ENCODE results near the gene TMEM82.

TMEM82 gene

GRCh38 chr1:15775706-15776105 lies 33.4 kb downstream of the TMEM82 start:
- Histone ChIP-seq H3K9me3 (ENCODE audit: control insufficient read depth, insufficient read depth, low read depth, low read length) (no peaks in the 10 kb centered on the region), H3K27ac (ENCODE audit: extremely low read depth, low read depth, low read length) (no peak overlapping the region), H3K36me3 (ENCODE audit: control insufficient read depth in 2 of 2, insufficient read depth in 1 of 2, low read length in 2 of 2) (peaks cover 0 to 76% of the 10 kb centered on the region in 2 experiments; a peak in 2 of 3 replicates), H3K4me1 (ENCODE audit: control insufficient read depth, insufficient read depth, low read length) (no peaks in the 10 kb centered on the region), H3K4me3 (ENCODE audit: low read depth, low read length) (no peak overlapping the region)
- ChIA-PET POLR2A (no interaction called here), CTCF (no interaction called here)
- TF ChIP-seq SP3 (tag by site-specific recombination; IDR thresholded peaks at IDR 0.05) (no peak), ZNF521 (tag by site-specific recombination; IDR thresholded peaks at IDR 0.05) (no peak)

GRCh38 chr1:15777909-15778707 lies 35.8 kb downstream of the TMEM82 start:
- ChIA-PET POLR2A (no interaction called here), CTCF (interaction anchor here (0.8 to 3.1 kb wide), 3 partner anchors 14 to 70 kb away, joined by 3 to 14 read pairs (median 3); partner anchors contain the start of gene SPEN)
- Histone ChIP-seq H3K36me3 (ENCODE audit: control insufficient read depth in 2 of 2, insufficient read depth in 1 of 2, low read length in 2 of 2) (peaks cover 0 to 72% of the 10 kb centered on the region in 2 experiments; a peak in 2 of 3 replicates), H3K9me3 (ENCODE audit: control insufficient read depth, insufficient read depth, low read depth, low read length) (no peaks in the 10 kb centered on the region), H3K27ac (ENCODE audit: extremely low read depth, low read depth, low read length) (no peak overlapping the region), H3K4me1 (ENCODE audit: control insufficient read depth, insufficient read depth, low read length) (no peaks in the 10 kb centered on the region), H3K4me3 (ENCODE audit: low read depth, low read length) (no peak overlapping the region)
- TF ChIP-seq ZNF707 (tag by site-specific recombination; IDR thresholded peaks at IDR 0.05) (no peak), ZFP3 (tag by site-specific recombination; IDR thresholded peaks at IDR 0.05; ENCODE audit: low read depth) (peak; percentile 86), EGR2 (tag by site-specific recombination; IDR thresholded peaks at IDR 0.05; ENCODE audit: low read depth) (0 out of 2 replicates have a peak, but pooled peaks have one; percentile 15), ZNF404 (tag by site-specific recombination; IDR thresholded peaks at IDR 0.05) (no peak), GLIS1 (tag by site-specific recombination; IDR thresholded peaks at IDR 0.05) (no peak), FEZF1 (tag by site-specific recombination; IDR thresholded peaks at IDR 0.05) (no peak)
- TF ChIP-seq, protein P1, sequence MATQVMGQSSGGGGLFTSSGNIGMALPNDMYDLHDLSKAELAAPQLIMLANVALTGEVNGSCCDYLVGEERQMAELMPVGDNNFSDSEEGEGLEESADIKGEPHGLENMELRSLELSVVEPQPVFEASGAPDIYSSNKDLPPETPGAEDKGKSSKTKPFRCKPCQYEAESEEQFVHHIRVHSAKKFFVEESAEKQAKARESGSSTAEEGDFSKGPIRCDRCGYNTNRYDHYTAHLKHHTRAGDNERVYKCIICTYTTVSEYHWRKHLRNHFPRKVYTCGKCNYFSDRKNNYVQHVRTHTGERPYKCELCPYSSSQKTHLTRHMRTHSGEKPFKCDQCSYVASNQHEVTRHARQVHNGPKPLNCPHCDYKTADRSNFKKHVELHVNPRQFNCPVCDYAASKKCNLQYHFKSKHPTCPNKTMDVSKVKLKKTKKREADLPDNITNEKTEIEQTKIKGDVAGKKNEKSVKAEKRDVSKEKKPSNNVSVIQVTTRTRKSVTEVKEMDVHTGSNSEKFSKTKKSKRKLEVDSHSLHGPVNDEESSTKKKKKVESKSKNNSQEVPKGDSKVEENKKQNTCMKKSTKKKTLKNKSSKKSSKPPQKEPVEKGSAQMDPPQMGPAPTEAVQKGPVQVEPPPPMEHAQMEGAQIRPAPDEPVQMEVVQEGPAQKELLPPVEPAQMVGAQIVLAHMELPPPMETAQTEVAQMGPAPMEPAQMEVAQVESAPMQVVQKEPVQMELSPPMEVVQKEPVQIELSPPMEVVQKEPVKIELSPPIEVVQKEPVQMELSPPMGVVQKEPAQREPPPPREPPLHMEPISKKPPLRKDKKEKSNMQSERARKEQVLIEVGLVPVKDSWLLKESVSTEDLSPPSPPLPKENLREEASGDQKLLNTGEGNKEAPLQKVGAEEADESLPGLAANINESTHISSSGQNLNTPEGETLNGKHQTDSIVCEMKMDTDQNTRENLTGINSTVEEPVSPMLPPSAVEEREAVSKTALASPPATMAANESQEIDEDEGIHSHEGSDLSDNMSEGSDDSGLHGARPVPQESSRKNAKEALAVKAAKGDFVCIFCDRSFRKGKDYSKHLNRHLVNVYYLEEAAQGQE (tag by site-specific recombination; IDR thresholded peaks at IDR 0.05), result peak; percentile 73
- TF ChIP-seq, protein P2, sequence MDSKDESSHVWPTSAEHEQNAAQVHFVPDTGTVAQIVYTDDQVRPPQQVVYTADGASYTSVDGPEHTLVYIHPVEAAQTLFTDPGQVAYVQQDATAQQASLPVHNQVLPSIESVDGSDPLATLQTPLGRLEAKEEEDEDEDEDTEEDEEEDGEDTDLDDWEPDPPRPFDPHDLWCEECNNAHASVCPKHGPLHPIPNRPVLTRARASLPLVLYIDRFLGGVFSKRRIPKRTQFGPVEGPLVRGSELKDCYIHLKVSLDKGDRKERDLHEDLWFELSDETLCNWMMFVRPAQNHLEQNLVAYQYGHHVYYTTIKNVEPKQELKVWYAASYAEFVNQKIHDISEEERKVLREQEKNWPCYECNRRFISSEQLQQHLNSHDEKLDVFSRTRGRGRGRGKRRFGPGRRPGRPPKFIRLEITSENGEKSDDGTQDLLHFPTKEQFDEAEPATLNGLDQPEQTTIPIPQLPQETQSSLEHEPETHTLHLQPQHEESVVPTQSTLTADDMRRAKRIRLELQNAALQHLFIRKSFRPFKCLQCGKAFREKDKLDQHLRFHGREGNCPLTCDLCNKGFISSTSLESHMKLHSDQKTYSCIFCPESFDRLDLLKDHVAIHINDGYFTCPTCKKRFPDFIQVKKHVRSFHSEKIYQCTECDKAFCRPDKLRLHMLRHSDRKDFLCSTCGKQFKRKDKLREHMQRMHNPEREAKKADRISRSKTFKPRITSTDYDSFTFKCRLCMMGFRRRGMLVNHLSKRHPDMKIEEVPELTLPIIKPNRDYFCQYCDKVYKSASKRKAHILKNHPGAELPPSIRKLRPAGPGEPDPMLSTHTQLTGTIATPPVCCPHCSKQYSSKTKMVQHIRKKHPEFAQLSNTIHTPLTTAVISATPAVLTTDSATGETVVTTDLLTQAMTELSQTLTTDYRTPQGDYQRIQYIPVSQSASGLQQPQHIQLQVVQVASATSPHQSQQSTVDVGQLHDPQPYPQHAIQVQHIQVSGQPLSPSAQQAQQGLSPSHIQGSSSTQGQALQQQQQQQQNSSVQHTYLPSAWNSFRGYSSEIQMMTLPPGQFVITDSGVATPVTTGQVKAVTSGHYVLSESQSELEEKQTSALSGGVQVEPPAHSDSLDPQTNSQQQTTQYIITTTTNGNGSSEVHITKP (tag by site-specific recombination; IDR thresholded peaks at IDR 0.05), result peak; percentile 30

- H3K9me3 ChIP-seq (ENCODE audit: control insufficient read depth, insufficient read depth, low read depth, low read length), result no peaks in the 10 kb centered on the region
- POLR2A ChIA-PET, result no interaction called here
- peaks cover 0 to 59% of the 10 kb centered on the region in 2 experiments; a peak in 2 of 3 replicates for H3K36me3 ChIP-seq (ENCODE audit: control insufficient read depth in 2 of 2, insufficient read depth in 1 of 2, low read length in 2 of 2)
- no peak overlapping the region for H3K4me3 ChIP-seq (ENCODE audit: low read depth, low read length)
- H3K27ac ChIP-seq (ENCODE audit: extremely low read depth, low read depth, low read length), result no peak overlapping the region
- H3K4me1 ChIP-seq (ENCODE audit: control insufficient read depth, insufficient read depth, low read length), result no peaks in the 10 kb centered on the region
- CTCF ChIA-PET, result interaction anchor here (0.6 kb wide), 1 partner anchor 21 kb away, joined by 4 read pairs; no protein-coding TSS in a partner anchor
- TF ChIP-seq, protein P3, sequence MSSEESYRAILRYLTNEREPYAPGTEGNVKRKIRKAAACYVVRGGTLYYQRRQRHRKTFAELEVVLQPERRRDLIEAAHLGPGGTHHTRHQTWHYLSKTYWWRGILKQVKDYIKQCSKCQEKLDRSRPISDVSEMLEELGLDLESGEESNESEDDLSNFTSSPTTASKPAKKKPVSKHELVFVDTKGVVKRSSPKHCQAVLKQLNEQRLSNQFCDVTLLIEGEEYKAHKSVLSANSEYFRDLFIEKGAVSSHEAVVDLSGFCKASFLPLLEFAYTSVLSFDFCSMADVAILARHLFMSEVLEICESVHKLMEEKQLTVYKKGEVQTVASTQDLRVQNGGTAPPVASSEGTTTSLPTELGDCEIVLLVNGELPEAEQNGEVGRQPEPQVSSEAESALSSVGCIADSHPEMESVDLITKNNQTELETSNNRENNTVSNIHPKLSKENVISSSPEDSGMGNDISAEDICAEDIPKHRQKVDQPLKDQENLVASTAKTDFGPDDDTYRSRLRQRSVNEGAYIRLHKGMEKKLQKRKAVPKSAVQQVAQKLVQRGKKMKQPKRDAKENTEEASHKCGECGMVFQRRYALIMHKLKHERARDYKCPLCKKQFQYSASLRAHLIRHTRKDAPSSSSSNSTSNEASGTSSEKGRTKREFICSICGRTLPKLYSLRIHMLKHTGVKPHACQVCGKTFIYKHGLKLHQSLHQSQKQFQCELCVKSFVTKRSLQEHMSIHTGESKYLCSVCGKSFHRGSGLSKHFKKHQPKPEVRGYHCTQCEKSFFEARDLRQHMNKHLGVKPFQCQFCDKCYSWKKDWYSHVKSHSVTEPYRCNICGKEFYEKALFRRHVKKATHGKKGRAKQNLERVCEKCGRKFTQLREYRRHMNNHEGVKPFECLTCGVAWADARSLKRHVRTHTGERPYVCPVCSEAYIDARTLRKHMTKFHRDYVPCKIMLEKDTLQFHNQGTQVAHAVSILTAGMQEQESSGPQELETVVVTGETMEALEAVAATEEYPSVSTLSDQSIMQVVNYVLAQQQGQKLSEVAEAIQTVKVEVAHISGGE (tag by site-specific recombination; conservative IDR thresholded peaks at IDR 0.05; ENCODE audit: low read depth), result no peak
- no peak for TF ChIP-seq ZBTB20 (tag by site-specific recombination; IDR thresholded peaks at IDR 0.05)
- TF ChIP-seq, protein P4, sequence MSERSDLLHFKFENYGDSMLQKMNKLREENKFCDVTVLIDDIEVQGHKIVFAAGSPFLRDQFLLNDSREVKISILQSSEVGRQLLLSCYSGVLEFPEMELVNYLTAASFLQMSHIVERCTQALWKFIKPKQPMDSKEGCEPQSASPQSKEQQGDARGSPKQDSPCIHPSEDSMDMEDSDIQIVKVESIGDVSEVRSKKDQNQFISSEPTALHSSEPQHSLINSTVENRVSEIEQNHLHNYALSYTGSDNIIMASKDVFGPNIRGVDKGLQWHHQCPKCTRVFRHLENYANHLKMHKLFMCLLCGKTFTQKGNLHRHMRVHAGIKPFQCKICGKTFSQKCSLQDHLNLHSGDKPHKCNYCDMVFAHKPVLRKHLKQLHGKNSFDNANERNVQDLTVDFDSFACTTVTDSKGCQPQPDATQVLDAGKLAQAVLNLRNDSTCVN (tag by site-specific recombination; optimal IDR thresholded peaks at IDR 0.05), result no peak
- TF ChIP-seq, protein P5, sequence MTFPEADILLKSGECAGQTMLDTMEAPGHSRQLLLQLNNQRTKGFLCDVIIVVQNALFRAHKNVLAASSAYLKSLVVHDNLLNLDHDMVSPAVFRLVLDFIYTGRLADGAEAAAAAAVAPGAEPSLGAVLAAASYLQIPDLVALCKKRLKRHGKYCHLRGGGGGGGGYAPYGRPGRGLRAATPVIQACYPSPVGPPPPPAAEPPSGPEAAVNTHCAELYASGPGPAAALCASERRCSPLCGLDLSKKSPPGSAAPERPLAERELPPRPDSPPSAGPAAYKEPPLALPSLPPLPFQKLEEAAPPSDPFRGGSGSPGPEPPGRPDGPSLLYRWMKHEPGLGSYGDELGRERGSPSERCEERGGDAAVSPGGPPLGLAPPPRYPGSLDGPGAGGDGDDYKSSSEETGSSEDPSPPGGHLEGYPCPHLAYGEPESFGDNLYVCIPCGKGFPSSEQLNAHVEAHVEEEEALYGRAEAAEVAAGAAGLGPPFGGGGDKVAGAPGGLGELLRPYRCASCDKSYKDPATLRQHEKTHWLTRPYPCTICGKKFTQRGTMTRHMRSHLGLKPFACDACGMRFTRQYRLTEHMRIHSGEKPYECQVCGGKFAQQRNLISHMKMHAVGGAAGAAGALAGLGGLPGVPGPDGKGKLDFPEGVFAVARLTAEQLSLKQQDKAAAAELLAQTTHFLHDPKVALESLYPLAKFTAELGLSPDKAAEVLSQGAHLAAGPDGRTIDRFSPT (tag by site-specific recombination; IDR thresholded peaks at IDR 0.05), result no peak
These were observed 43.4 kb downstream of the TMEM82 start for GRCh38 chr1:15785683-15786082.
